ENCODE data around the gene ZSWIM5.

DNA sequence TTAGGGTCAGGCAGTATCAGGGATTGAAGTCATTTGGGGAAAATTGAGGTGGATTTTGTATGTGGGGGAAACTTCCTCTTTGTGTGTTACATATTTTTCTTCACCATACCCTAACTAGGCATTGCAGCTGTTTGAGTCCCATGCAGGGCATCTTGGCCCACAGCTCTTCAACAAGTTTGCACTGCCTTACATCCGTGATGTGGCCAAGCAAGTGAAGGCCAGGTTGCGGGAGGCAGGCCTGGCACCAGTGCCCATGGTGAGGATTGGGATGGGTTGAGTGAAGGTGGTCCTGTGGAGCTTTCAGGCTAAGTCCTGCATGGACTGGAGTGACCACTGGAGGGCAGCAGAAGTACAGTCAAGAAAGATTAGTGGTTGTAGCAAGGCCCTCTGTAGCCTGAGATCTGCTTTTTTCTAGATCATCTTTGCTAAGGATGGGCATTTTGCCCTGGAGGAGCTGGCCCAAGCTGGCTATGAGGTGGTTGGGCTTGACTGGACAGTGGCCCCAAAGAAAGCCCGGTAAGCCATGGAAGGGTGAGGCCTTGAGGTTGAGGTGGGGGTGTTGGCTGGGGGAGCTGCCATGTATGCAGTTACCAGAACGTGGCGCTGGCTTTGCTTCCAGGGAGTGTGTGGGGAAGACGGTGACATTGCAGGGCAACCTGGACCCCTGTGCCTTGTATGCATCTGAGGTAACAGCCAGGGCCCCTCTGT lies 191.9 kb downstream of the ZSWIM5 start:
- TF ChIP-seq, protein P1, sequence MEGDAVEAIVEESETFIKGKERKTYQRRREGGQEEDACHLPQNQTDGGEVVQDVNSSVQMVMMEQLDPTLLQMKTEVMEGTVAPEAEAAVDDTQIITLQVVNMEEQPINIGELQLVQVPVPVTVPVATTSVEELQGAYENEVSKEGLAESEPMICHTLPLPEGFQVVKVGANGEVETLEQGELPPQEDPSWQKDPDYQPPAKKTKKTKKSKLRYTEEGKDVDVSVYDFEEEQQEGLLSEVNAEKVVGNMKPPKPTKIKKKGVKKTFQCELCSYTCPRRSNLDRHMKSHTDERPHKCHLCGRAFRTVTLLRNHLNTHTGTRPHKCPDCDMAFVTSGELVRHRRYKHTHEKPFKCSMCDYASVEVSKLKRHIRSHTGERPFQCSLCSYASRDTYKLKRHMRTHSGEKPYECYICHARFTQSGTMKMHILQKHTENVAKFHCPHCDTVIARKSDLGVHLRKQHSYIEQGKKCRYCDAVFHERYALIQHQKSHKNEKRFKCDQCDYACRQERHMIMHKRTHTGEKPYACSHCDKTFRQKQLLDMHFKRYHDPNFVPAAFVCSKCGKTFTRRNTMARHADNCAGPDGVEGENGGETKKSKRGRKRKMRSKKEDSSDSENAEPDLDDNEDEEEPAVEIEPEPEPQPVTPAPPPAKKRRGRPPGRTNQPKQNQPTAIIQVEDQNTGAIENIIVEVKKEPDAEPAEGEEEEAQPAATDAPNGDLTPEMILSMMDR (IDR thresholded peaks at IDR 0.05) = peak; percentile 86 to 90 (median 89)
- no peak for TF ChIP-seq POLR2A (IDR thresholded peaks at IDR 0.05)

All from breast epithelium (tissue), 3 donors.